ENCODE data around the gene GATB.

Gene GATB

DNA sequence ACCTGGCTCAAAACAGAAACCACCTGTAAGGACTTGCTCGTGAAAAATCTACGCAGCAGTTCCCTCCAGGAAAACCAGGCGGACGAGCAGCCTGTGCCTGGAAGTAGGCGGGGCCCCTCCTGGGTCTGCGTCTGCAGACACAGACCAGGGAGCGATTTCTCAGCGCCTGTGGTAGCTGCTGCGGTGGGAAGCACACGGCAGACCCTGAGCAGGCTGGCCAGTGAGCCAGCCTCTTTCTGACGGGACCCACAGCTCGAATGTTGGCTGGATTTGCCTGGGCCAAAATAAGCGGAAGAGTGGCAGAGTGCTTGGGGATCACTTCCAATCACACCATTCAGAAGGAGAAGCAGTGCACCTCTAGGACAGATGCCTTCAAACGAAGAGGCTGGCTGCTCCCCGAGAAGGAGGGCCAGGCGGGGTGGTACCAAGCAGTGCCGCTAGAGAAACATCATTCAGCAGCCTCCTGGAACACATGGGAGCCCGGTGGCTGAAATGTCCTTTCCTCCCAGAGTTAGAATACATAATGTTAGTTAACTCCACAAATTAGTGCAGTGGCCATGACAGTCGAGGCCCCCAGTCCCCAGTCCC lies 85.9 kb downstream of the GATB start:
- DNase-seq (ENCODE audit: low read depth in 2 of 2) = no peak

DNA sequence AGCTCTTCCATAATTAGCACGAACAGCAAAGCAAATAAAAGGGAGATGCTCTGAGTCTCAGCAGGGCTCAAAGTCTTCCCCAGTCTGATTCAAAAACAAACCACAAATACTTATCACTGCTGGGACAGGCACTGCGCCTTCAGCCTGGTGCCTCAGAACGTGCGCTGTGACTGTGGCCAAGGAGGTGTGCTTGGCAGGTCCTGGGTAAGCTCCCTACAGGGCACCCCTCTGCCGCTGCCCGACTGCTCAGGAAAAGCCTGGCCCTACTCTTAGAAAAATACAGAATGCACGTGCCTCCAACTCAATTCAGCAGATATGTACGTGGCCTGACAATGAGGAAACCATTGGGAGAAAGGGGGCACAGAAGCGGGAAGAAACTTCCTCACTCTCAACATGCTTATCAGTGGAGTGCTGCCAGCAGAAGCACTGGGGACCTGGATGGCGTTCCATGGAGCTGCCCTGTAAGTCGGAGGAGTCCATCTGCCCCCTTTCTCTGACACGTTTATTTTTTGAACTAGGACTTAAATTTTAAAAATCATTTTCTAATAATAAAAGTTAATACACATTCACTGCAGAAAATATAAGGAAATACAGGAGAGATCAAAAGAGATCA lies 86.8 kb downstream of the GATB start:
- DNase-seq (ENCODE audit: low read depth in 2 of 2) = no peak

DNA sequence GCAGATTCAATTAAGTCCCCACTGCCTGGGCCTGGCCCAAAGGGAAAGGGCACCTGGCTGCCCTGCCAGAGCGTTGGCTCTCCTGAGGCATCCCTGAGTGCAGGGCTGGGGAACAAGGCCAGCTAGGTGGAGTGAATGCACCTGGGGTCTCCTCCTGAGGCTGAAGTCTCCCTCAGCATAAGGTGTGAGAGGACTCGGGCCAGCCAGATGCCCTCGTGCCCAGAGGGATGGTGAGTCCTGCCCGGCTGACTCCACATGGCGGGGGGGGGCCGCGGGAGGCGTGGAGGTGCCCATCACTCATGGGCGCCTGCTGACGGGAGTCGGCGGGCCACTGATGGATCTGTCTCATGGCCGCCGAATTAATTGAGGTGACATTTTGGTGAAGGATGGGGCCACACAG lies 87.8 kb downstream of the GATB start:
- DNase-seq (ENCODE audit: low read depth in 2 of 2) = no peak

DNA sequence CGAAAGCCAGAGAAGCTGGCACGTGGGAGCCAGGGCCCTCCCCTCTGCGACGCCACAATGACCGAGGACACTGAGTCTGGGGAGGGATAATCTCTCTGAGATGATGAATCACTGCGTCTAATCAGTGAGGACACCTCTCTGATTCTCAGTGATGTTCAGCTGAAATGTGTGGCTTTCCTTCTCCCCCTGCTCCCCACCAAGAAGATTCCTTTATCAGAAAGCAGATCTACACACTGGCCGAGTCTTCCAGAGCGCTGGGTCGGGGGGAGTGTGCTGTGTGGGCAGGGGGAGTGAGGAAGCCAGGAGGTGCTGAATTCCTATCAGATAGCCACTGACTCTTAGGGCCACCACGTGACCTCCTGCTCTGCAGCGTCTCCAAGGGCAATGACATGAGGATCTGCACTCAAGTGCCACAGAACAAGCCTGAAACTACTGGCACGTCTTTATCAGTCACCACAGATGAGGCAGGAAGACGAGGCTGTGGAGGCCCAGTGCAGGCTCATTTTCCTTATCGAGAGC lies 89.2 kb downstream of the GATB start:
- DNase-seq (ENCODE audit: low read depth in 2 of 2) = no peak

DNA sequence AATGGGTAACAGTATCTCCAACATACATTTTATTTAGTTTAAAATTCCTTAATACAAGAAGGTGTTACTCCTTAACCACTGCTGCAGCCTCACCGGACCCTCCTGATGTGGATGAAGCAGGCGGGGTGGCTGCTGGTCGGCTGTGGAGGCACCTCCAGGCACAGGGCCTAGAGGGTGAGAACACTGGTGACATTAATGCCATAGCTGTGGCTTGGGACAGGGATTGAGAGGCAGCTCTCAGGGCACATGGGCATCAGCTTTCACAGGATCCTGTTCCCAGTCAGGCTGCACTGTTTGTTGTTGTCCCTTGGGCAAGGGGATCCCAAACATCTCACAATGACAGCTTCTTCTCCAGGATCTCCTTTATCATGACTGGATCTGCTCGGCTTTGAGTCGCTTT lies 90.0 kb downstream of the GATB start:
- no peak for DNase-seq (ENCODE audit: low read depth in 2 of 2)

DNA sequence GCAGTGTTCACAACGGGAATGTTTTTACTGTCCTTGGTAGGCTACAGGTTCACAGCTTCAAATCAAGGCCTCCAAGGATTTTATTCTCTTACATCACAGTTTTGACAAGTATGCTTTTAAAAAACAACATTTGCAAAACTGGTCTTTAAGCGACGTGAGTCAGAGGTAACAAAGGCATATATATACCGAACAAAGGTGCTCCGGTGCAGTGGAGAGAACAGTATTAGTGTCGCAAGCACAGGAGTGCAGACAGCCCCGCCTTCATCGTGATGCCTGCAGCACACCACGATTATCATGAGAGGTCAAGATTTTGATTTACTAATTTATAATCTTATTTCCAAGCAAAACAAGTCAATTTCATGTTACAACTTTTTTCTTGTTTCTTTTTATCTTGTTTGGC lies 90.8 kb downstream of the GATB start:
- DNase-seq (ENCODE audit: low read depth in 2 of 2) = no peak

DNA sequence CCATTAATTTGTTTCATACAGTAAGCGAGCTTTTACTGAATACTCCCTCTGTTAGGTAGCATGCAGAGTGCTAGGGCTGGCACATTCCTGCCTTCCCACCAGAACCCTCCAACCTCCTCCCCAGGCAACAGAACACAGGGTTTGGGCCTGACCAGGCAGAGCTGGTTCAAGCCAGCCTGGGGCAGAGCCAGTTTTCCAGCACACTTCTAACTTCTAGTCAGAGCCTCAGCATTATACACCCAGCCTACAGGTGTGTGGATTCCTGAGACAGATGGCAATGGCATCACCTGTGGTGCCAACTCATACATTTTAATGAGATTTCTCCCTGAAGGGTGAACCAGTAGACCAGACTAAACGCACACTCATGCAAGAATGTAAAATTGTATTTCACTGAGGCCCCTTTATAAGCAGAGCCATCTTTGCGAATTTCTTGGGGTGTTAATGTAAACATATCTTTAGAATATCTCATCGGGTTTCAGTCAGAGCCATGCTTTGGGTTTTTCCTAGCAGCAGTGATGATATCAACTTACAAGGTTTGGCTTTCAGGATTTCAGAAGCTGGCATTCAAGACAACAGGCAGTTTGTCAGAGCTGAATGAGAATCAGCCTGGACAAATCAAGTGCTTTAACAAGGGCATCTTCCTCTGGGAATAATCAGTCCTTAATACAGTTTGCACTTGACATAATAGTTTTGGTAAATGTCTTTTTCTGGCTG lies 92.0 kb downstream of the GATB start:
- DNase-seq (ENCODE audit: low read depth in 2 of 2) = no peak

DNA sequence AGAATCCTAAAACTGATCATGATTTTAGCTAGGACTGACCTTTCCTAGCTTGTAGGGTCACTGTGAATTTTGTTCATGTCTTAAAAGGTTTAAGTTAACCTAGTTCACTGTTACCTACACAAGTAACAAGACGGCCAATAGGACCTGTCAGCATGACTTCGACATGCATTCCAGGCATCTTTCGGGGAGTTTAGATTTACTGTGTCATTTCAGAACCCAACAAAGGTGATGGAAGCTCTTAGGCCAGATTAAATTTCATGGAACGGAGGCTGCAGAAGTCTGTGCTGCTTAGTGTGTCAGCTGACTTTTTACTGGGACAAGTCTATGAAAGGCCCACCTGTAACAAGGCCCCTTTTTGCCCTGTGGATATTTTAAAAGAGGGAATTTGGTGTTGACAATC lies 93.1 kb downstream of the GATB start:
- no peak for DNase-seq (ENCODE audit: low read depth in 2 of 2)

DNA sequence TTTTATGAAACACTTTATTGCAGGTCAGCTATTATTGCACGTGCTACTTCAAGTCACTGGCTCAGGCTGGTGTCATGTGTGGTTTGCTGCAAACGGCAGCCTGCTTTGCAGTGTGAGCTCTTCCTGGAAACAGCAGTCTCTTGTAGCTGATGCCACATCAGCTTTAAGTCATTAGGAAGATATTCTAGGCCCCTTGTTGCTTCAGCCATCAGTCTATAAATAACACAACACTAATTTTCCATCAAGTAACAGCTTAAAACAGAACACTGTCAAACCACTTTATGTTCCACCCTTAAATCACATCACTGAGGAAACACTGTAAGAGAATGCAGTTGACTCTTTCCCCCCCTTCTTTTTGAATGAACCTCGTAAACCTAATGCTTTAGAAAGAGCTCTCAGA lies 93.8 kb downstream of the GATB start:
- DNase-seq (ENCODE audit: low read depth in 2 of 2) = no peak

DNA sequence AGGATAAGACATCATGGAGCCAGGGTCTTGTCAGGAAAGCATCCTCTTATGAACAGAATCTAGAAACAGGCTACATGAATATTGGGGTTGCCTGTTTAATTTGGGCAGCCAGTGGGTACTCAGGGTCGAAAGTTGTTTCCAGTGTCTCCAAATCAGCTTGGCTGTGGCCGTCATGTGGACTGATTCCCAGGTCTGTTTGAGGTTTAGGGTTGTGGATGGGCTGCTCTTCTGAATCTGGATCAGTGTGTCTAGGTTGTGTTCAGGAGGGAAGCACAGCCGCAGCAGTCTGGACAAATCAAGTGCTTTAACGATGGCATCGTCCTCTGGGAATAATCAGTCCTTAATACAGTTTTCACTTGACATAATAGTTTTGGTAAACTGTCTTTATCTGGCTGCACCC lies 94.3 kb downstream of the GATB start:
- DNase-seq (ENCODE audit: low read depth in 2 of 2) = no peak

DNA sequence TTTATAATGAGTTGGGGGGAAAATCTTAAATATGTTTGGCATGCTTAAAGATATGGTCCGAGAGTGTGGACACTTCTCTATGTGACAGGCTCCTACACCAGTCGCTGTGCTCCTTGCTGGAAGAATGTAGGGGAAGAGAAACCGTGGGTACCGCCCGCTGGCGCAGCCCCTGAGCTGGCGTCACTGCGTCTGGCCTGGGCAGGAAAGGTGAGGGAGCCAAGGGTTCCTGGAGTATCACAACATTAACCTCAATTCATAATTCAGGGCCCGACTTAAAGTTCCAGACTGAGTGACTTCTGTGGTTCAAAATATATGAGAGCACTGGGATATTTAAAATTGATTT lies 95.1 kb downstream of the GATB start:
- DNase-seq (ENCODE audit: low read depth in 2 of 2) = no peak

DNA sequence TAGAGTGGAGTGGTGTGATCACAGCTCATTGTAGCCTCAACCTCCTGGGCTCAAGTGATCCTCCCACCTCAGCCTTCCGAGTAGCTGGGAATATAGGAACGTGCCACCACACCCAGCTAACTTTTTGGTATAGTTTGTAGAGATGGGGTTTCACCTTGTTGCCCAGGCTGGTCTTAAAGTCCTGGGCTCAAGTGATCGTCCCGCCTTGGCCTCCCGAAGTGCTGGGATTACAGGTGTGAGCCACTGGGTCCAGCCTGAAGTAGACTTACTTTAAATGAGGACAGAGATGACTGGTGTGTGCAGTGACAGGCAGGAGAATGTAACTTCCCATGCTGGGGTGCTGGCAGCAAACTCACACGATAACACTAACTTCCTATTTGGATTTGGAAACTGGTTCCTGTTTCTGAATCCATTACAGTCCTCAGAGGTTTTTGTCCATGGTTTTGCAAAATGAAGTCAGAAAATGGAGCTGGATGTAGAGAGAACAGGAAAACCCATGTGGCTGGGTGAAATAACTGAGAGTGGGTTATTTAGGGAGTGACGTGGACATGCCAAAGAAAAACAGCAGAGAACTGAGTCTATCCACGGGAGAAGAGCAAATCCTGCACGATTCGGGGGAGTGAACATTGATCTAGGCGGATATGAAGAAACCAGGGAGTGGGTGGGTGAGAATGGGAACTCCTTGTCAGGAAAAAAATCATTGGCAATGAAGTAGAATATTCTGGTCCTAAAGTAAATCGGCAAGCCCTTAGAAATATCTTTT lies 95.6 kb downstream of the GATB start:
- no peak for DNase-seq (ENCODE audit: low read depth in 2 of 2)

DNA sequence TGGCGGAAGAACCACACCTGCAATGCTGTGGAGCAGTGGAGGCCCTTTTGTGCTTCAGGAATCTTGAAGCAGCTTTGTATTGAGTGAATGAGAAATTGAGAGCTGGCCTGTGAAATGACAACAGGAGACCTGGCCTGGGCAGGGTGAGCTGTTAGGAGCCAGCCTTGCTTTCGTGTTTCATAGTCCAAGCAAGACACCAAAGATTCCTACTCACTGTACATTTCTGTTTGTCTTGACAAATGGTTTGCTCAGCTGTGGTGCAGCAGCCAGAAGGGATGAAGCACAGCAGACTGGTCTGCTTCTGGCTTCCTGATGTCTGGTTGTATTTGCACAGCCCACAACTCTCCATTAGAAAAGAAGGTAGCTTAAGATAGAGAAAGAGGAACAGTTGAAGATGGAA lies 96.5 kb downstream of the GATB start:
- no peak for DNase-seq (ENCODE audit: low read depth in 2 of 2)

DNA sequence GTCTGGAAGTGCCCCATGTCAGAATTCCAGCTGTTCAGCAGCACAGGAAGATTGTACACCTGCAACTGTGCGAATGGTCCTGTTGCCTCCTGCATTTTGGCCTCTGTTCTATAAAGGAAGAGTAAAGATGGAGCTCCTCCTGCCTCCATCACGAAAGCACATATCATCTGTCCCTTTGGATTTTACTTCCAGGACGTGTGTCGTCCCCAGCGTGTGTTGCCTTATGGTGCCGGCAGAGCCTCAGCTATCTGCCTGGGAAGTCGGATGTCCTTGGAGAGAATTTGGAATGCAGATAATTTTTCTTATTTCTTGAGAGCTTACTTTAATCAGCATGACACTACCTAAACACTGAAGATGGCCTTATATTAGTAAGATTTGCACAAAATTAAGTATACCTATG lies 97.7 kb downstream of the GATB start:
- no peak for DNase-seq (ENCODE audit: low read depth in 2 of 2)

DNA sequence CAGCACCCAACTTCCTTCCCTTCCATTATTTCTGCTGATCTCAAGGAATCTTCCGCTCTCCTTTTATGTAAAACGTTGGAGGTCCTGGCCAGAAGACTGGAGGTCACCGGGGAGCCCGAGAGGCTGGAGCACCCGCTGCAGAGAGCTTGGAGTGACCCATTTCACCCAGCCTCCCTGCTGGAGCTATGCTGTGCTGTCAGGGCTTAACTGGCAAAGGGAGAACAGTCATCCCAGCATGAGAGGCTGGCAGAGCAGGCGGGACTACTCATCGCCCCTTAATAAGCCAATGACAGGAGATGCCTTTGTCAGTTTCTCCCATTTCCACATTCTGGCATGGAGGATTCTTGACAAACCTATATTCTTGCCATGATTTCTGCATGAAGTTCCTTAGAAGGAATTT lies 98.9 kb downstream of the GATB start:
- DNase-seq (ENCODE audit: low read depth in 2 of 2) = no peak

DNA sequence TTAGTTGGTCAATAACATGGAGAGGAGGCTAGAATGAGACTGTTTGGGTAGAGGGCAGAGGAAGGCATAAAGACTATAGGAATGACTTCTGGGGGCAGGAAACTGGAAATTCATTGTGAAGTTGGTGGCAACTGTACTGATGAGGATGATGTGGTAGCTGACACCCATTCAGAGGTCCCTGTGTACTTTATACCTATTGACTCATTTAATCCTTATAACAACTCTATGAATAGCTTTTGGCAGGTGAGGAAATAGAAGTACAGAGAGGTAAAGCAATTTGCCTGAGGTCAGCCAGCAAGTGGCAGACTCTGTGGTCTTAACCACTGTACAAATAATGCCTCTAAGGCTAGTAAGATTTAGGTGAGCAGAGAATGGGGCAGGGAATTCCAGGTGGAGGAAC lies 100.1 kb downstream of the GATB start:
- no peak for DNase-seq (ENCODE audit: low read depth in 2 of 2)

DNA sequence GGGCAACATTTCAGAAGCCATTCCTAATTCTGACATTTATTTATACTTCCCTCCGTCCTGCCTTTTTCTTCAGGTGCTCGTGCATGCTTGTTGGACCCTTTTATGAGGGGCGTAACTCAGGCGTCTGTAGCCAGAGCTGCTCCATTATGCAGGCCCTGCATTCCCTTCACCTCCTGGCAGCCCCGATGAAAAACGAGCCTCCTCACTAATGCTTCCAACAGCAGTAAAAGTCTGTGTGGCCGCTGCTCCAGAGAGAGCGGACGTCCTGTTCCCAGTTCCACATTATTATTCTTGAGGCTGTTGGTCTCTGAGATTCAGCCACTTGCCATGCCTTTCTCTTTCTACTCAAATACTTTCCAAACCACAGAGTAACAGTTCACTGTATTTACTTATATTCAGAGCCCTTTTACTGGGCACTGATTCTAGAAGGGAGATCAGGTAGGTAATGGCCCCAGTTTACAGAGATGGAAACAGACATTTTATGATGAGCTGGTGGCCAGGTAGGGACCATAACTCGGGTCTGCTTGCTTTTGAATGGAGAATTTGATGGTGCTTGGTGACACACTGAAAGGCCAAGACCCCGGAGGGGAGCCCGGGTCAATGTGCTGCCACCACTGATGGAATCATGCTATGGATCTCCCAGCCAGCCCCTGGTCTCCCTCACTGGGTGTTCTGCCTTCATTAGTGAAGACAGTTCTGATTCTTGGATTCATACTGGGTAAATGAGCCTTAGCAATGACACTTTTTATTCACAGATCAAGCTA lies 101.0 kb downstream of the GATB start:
- DNase-seq (ENCODE audit: low read depth in 2 of 2) = no peak

DNA sequence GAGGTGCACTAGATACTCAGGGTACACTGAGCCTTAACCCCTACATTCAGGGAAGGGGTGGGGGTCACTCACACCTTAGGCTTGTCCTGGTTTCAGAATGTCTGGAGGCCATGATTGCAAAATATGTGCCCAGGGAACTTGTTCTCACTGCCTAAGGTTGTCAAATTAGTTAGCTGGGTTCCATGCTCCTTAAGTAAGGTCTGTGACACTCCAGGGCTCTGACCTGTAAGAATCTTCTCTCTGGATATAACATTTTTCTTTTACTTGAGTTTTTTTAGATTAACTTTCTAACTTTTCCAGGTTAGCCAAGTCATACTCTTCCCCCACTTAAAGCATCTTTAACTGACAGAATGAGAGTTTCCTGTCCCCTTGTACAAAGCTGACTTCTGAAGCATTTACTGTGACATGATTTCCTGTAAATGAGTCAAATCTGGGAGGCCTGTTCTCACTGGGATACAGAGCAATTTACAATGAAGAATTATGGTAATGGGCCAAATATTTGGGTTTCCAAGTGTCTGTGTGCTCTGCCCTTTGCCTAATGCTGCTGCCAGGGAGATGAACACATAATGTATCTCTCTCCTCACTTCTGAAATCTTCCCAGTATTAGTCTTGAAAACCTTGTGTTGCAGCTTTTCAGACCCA lies 101.7 kb downstream of the GATB start:
- DNase-seq (ENCODE audit: low read depth in 2 of 2) = no peak

DNA sequence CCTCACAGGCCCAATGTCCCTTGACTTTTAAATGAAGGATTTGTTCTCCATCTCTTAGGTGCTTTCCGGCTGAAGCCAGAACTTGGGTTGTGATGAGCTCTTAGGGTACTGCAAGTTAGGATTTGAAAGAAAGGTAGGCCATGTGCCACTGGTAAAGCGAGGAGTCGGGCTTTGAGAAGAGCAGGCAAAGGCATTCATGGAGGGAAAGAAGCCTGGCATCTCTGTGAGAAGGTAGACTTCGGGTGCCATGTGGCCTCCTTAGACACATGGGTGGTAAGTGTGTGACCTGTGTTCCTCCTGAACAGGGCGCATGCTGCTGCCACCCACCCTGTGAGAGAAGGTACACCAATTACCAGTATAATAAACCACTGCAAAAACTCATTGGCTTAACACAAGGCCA lies 102.9 kb downstream of the GATB start:
- DNase-seq (ENCODE audit: low read depth in 2 of 2) = no peak

DNA sequence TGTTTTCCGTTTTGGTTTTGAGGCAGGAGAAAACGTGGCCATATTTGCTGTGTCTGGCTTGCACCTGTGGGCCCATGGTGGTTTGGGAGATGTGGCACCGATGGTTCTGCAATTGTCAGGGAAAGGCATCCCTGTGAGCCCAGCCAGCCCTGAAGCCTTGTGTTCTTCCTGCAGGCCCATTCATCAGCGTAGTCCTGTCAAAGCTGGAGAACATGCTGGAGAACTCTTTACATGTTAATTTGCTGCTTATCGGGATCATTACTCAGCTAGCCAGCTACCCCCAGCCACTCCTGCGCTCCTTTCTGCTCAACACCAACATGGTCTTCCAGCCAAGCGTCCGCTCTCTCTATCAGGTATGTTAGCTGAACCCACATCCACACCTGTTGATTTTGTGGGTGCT lies 104.7 kb downstream of the GATB start:
- no peak for DNase-seq (ENCODE audit: low read depth in 2 of 2)

DNA sequence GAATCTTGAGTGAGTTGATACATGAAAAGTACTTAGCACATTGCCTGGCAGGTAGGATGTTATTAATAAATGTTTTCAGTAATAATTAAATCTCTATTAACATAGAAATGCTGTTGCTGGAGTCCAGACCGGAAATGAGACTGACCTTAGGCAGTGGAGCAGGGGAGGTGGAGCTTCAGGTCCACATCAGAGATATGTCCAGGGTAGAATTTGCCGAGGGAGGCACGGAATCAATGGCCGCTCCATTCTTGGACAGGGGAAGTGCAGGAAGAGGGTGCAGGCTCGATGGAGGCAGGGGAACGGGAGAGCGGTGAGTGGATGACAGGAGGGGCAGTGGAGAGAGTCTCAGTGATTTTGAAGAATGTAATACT lies 107.3 kb downstream of the GATB start:
- DNase-seq (ENCODE audit: low read depth in 2 of 2) = no peak

Data from activated CD4-positive, alpha-beta T cell treated with anti-CD3 and anti-CD28 coated beads for 24 hours (primary cell).